Endothelial cell of umbilical vein (primary cell): ENCODE results near the gene HOXA3. TPM values are rescaled to one million over a fixed set of nuclear protein-coding genes. Genes with fewer than 3 reads are reported as not detected.

Experiments
- BruUV-seq: library from RNA; stranded (reverse); fragments of 400-500 nt; replicated peaks from 2 replicates; lab custom pipeline; 2021; lab: Mats Ljungman, UMichigan
- CTCF ChIA-PET: fragments of 300-600, 350-600 bp; sonication (Branson Sonifier 250); formaldehyde crosslinking; loops from one replicate; lab custom pipeline; 2021; ENCODE audit warnings: antibody characterized with exemption, inconsistent platforms; lab: Charles Lee
- POLR2A ChIA-PET: fragments of 300-600, 350-600 bp; sonication (Branson Sonifier 250); formaldehyde crosslinking; loops from one replicate; lab custom pipeline; 2021; ENCODE audit warnings: antibody characterized with exemption, inconsistent platforms; lab: Charles Lee
- DNase-seq: peaks from one replicate; pipeline ENCODE4 v3.0.0-alpha.2; 2011; ENCODE audit warnings: low read depth, low spot score
- FAIRE-seq: peaks from 2 replicates; lab custom pipeline; 2011; peaks lifted over from hg19 to GRCh38; lab: Jason Lieb, UNC
- H2AFZ ChIP-seq: 2 replicates; pipeline ENCODE4 v1.6.0; 2012; ENCODE audit warnings: low read depth, low read length, control low read depth, inconsistent platforms
- H3K27ac ChIP-seq: 2 replicates; pipeline ENCODE4 v1.5.1; 2011; ENCODE audit warnings: low read depth, mild to moderate bottlenecking, control low read depth, low read length, moderate library complexity; ENCODE audit not compliant: insufficient read depth
- H3K27me3 ChIP-seq, 2 experiments: 2 replicates each; pipeline versions ENCODE4 v1.6.0 to v1.6.1; 2011; ENCODE audit warnings: low read length in 2 of 2, mixed read lengths in 1 of 2; ENCODE audit not compliant: control insufficient read depth in 2 of 2, insufficient read depth in 2 of 2
- H3K36me3 ChIP-seq, 2 experiments: 2 replicates in 1 of 2; 3 replicates in 1 of 2; pipeline ENCODE4 v1.5.1; 2011; ENCODE audit warnings: low read length in 2 of 2, mild to moderate bottlenecking in 1 of 2, moderate library complexity in 1 of 2; ENCODE audit not compliant: control insufficient read depth in 2 of 2, insufficient read depth in 2 of 2; ENCODE audit errors: extremely low read depth in 1 of 2
- H3K4me1 ChIP-seq: 3 replicates; pipeline ENCODE4 v1.5.1; 2011; ENCODE audit warnings: mild to moderate bottlenecking, low read length; ENCODE audit not compliant: control insufficient read depth, insufficient read depth; ENCODE audit errors: extremely low read depth
- H3K4me2 ChIP-seq: 2 replicates; pipeline ENCODE4 v1.6.1; 2011; ENCODE audit warnings: low read length, control low read depth, mixed read lengths; ENCODE audit not compliant: insufficient read depth
- H3K4me3 ChIP-seq, 3 experiments: fragments of 200-600 bp in 1 of 3; sonication (generic), shearing (Covaris generic) in 1 of 3; replicated peaks in 1 of 3; 2 replicates each; pipeline ENCODE4 v1.5.1; 2011 to 2016; ENCODE audit warnings: control low read depth in 3 of 3, low read length in 3 of 3, mild to moderate bottlenecking in 2 of 3, inconsistent platforms in 1 of 3, low read depth in 1 of 3, moderate library complexity in 1 of 3; ENCODE audit not compliant: insufficient read depth in 1 of 3
- H3K79me2 ChIP-seq: 2 replicates; pipeline ENCODE4 v1.6.0; 2012; ENCODE audit warnings: low read length, inconsistent platforms; ENCODE audit not compliant: control insufficient read depth, insufficient read depth
- H3K9ac ChIP-seq: replicated peaks from 2 replicates; pipeline ENCODE3; 2011; ENCODE audit warnings: low read length, control low read depth; ENCODE audit not compliant: insufficient read depth; ENCODE audit errors: extremely low read depth
- H3K9me1 ChIP-seq: replicated peaks from 3 replicates; pipeline ENCODE4 v1.6.0; 2011; ENCODE audit warnings: mild to moderate bottlenecking, low read length; ENCODE audit not compliant: control insufficient read depth, insufficient read depth; ENCODE audit errors: extremely low read depth
- H3K9me3 ChIP-seq: replicated peaks from 2 replicates; pipeline ENCODE4 v1.5.1; 2012; ENCODE audit warnings: low read length, inconsistent platforms; ENCODE audit not compliant: control insufficient read depth, insufficient read depth
- H4K20me1 ChIP-seq: replicated peaks from 2 replicates; pipeline ENCODE3; 2011; ENCODE audit warnings: mild to moderate bottlenecking, low read length; ENCODE audit not compliant: control insufficient read depth, insufficient read depth; ENCODE audit errors: extremely low read depth
- EZH2 ChIP-seq: IDR thresholded peaks from 2 replicates; pipeline ENCODE4 v1.6.1; 2012; ENCODE audit warnings: borderline replicate concordance, low read depth, mild to moderate bottlenecking, moderate library complexity, low read length, inconsistent platforms; ENCODE audit not compliant: severe bottlenecking
- FOS ChIP-seq: IDR thresholded peaks from 2 replicates; pipeline ENCODE4 v1.6.1; 2011; ENCODE audit warnings: mild to moderate bottlenecking, low read length, moderate library complexity, borderline replicate concordance; ENCODE audit not compliant: insufficient read depth
- GATA2 ChIP-seq: IDR thresholded peaks from 2 replicates; pipeline ENCODE4 v1.7.0; 2011; ENCODE audit warnings: low read depth, mild to moderate bottlenecking, moderate library complexity, mixed read lengths, low read length; ENCODE audit not compliant: insufficient read length, insufficient read depth
- JUN ChIP-seq: IDR thresholded peaks from 2 replicates; pipeline ENCODE4 v1.6.1; 2011; ENCODE audit warnings: borderline replicate concordance, low read depth; ENCODE audit not compliant: insufficient read length, insufficient read depth
- MYC ChIP-seq: IDR thresholded peaks from one replicate; pipeline ENCODE4 v1.6.1; 2011; ENCODE audit warnings: mild to moderate bottlenecking, low read depth, low read length
- POLR2A ChIP-seq: IDR thresholded peaks from 2 replicates; pipeline ENCODE4 v1.6.1; 2012; ENCODE audit warnings: low read depth, mild to moderate bottlenecking, control low read depth, low read length
- POLR2AphosphoS5 ChIP-seq: IDR thresholded peaks from 2 replicates; pipeline ENCODE4 v1.6.1; 2012; ENCODE audit warnings: low read depth, mild to moderate bottlenecking, control low read depth, low read length, moderate library complexity; ENCODE audit not compliant: insufficient read depth
- dilution Hi-C: fragments of 300-500 bp; cut with MboI; formaldehyde crosslinking; loops from one replicate; pipeline ENCODE4 v1.15.0; 2019; ENCODE audit warnings: low sequenced_read_pairs; ENCODE audit not compliant: extremely low pct_ligation_motif_present
- intact Hi-C: fragments of 100-400 bp; cut with micrococcal nuclease; formaldehyde crosslinking; loops from one replicate; pipeline ENCODE4 v1.10.0; 2022
- polyA plus RNA-seq, 4 experiments: library from polyadenylated mRNA; depleted of rRNA in 3 of 4; stranded (reverse) in 3 of 4; unstranded in 1 of 4; fragments of >200 nt; gene quantifications; 2 replicates each; pipeline versions ENCODE4 v1.2.1 to v1.2.3, GENCODE V29; 2011 to 2012; ENCODE audit warnings: missing spikeins in 1 of 4
- total RNA-seq: library from RNA; stranded (reverse); gene quantifications from 2 replicates; pipeline ENCODE4 v1.2.3, GENCODE V29; 2021
- TF ChIP-seq, protein P1 (sequence below), 2 donors: IDR thresholded peaks; 1 replicate in 1 of 2; 2 replicates in 1 of 2; pipeline ENCODE4 v1.5.1; 2011; ENCODE audit warnings: low read length in 2 of 2, mild to moderate bottlenecking in 2 of 2, moderate library complexity in 2 of 2, control low read depth in 1 of 2, inconsistent platforms in 1 of 2, low read depth in 1 of 2; ENCODE audit not compliant: insufficient read depth in 1 of 2; ENCODE audit errors: extremely low read depth in 1 of 2
- TF ChIP-seq, protein P2 (sequence below): IDR thresholded peaks from 2 replicates; pipeline ENCODE4 v1.6.1; 2011; ENCODE audit not compliant: insufficient read depth, insufficient read length

HOXA3 gene
- total and polyA plus RNA-seq, 2 donors (not counting 3 experiments of a cell fraction or from before 2014, with no cell fraction given), result 4.7 to 14.0 TPM

DNA sequence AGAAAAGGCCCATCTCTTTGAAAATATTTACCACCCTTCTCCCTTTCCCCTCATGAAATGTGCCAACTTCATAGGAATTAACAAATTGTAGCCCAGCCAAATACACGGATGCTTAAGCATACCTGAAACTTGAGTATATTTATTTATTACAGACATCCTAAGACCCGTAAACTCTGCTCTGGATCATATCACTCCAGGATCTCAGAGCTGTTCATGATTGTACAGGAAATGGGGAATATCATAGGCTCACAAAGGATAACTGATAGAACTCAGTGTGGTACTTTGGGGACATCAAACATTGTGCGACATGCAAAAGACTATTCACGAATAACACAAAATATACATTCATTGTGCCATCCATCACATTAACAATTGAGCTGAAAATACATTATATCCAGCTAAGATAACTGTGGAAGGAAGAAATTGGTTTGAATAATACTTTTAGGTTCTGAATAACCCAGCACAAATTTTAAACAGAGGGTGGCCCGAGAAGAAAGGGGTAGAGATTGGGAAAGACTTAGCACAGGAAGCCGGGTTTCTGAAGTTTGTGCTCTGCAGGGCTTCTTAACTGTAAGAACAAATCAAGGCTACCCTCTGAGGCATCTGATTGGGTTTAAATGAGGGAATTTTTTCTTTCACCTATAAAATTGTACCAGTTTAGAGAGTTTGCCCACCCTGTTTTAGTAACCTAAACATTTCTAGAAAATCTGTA is 59.0 kb downstream of the HOXA3 start:
- no TSS peak for BruUV-seq
- Histone ChIP-seq H3K36me3 (no peaks in the 10 kb centered on the region), H3K4me1 (peaks cover 24% of the 10 kb centered on the region), H3K9ac (no peak overlapping the region), H3K79me2 (peaks cover 31% of the 10 kb centered on the region), H3K9me3 (no peaks in the 10 kb centered on the region), H3K27ac (no peak overlapping the region), H4K20me1 (no peaks in the 10 kb centered on the region), H2AFZ (no peak overlapping the region), H3K4me2 (no peak overlapping the region), H3K27me3 (peaks cover 2 to 4% of the 10 kb centered on the region in 2 experiments), H3K9me1 (no peaks in the 10 kb centered on the region), H3K4me3 (no peak overlapping the region)
- no peak for TF ChIP-seq GATA2
- no peak for TF ChIP-seq MYC
- TF ChIP-seq, protein P1, sequence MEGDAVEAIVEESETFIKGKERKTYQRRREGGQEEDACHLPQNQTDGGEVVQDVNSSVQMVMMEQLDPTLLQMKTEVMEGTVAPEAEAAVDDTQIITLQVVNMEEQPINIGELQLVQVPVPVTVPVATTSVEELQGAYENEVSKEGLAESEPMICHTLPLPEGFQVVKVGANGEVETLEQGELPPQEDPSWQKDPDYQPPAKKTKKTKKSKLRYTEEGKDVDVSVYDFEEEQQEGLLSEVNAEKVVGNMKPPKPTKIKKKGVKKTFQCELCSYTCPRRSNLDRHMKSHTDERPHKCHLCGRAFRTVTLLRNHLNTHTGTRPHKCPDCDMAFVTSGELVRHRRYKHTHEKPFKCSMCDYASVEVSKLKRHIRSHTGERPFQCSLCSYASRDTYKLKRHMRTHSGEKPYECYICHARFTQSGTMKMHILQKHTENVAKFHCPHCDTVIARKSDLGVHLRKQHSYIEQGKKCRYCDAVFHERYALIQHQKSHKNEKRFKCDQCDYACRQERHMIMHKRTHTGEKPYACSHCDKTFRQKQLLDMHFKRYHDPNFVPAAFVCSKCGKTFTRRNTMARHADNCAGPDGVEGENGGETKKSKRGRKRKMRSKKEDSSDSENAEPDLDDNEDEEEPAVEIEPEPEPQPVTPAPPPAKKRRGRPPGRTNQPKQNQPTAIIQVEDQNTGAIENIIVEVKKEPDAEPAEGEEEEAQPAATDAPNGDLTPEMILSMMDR (IDR thresholded peaks at IDR 0.05; ENCODE audit: extremely low read depth in 1 of 2, insufficient read depth in 1 of 2, low read depth in 1 of 2, low read length in 2 of 2), result no peak
- TF ChIP-seq JUN, result no peak
- no peak for TF ChIP-seq FOS
- TF ChIP-seq, protein P2, sequence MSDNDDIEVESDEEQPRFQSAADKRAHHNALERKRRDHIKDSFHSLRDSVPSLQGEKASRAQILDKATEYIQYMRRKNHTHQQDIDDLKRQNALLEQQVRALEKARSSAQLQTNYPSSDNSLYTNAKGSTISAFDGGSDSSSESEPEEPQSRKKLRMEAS, result no peak
- TF ChIP-seq EZH2, result no peak
- TF ChIP-seq POLR2AphosphoS5, result no peak
- TF ChIP-seq POLR2A, result no peak
- ChIA-PET CTCF (interaction anchor here (1.8 to 9.6 kb wide), 3 partner anchors 230 to 411 kb away, joined by 4 to 124 read pairs (median 5); partner anchors contain the start of gene SKAP2), POLR2A (no interaction called here)
- FAIRE-seq (no peak), DNase-seq (no peak)
- dilution Hi-C loops, result no loop called here
- intact Hi-C loops, result no loop called here
